Fibroblast of lung (primary cell): ENCODE measurements around the gene SIT1. TPM values are rescaled to one million over a fixed set of nuclear protein-coding genes. Genes with fewer than 3 reads are reported as not detected.

Source experiments
- DNase-seq, 2 donors: peaks; one replicate each; pipeline versions ENCODE4 v3.0.0 to v3.0.0-alpha.2; 2010; ENCODE audit warnings: low read depth in 2 of 2
- H2AFZ ChIP-seq: 2 replicates; pipeline ENCODE4 v1.5.1; 2012; ENCODE audit warnings: low read length, control low read depth, inconsistent platforms
- H3K27ac ChIP-seq: 2 replicates; pipeline ENCODE4 v1.5.1; 2011; ENCODE audit warnings: low read length, control low read depth; ENCODE audit not compliant: insufficient read depth
- H3K27me3 ChIP-seq: 2 replicates; pipeline ENCODE4 v1.5.1; 2011; ENCODE audit warnings: mild to moderate bottlenecking, low read length; ENCODE audit not compliant: control insufficient read depth, insufficient read depth
- H3K36me3 ChIP-seq: 2 replicates; pipeline ENCODE4 v1.5.1; 2011; ENCODE audit warnings: low read length; ENCODE audit not compliant: control insufficient read depth, insufficient read depth
- H3K4me1 ChIP-seq: 2 replicates; pipeline ENCODE4 v1.5.1; 2011; ENCODE audit warnings: low read length; ENCODE audit not compliant: control insufficient read depth, insufficient read depth; ENCODE audit errors: extremely low read depth
- H3K4me2 ChIP-seq: 2 replicates; pipeline ENCODE4 v1.5.1; 2011; ENCODE audit warnings: low read length, control low read depth; ENCODE audit not compliant: insufficient read depth; ENCODE audit errors: extremely low read depth
- H3K4me3 ChIP-seq, 4 experiments: fragments of 200-600 bp in 1 of 4; sonication (generic) in 1 of 4; replicated peaks in 1 of 4; 2 replicates each; pipeline ENCODE4 v1.5.1; 2011 to 2016; ENCODE audit warnings: low read length in 4 of 4, low read depth in 3 of 4, mild to moderate bottlenecking in 3 of 4, control low read depth in 2 of 4, inconsistent platforms in 1 of 4, mixed read lengths in 1 of 4; ENCODE audit not compliant: insufficient read depth in 1 of 4; ENCODE audit errors: control extremely low read depth in 1 of 4
- H3K79me2 ChIP-seq: 2 replicates; pipeline ENCODE4 v1.5.1; 2012; ENCODE audit warnings: mild to moderate bottlenecking, low read length, inconsistent platforms; ENCODE audit not compliant: control insufficient read depth, insufficient read depth
- H3K9ac ChIP-seq: 2 replicates; pipeline ENCODE4 v1.5.1; 2011; ENCODE audit warnings: mild to moderate bottlenecking, low read length, control low read depth; ENCODE audit not compliant: insufficient read depth
- H3K9me3 ChIP-seq: 2 replicates; pipeline ENCODE4 v1.5.1; 2012; ENCODE audit warnings: low read depth, low read length; ENCODE audit not compliant: control insufficient read depth, insufficient read depth
- H4K20me1 ChIP-seq: 2 replicates; pipeline ENCODE4 v1.5.1; 2011; ENCODE audit warnings: low read length; ENCODE audit not compliant: control insufficient read depth, insufficient read depth; ENCODE audit errors: extremely low read depth
- CTCF ChIP-seq, 2 donors: IDR thresholded peaks in 1 of 2; conservative IDR thresholded peaks in 1 of 2; 1 replicate in 1 of 2; 2 replicates in 1 of 2; pipeline ENCODE4 v1.5.1; 2011 to 2012; ENCODE audit warnings: low read length in 2 of 2, control low read depth in 1 of 2, inconsistent platforms in 1 of 2, low read depth in 1 of 2, mild to moderate bottlenecking in 1 of 2
- EZH2 ChIP-seq: IDR thresholded peaks from 2 replicates; pipeline ENCODE4 v1.5.1; 2012; ENCODE audit warnings: low read length, control low read depth, mild to moderate bottlenecking; ENCODE audit errors: missing control alignments
- polyA plus RNA-seq, 2 donors: library from polyadenylated mRNA; depleted of rRNA in 1 of 2; stranded (reverse) in 1 of 2; unstranded in 1 of 2; fragments of >200 nt; gene quantifications; 2 replicates each; pipeline ENCODE4 v1.2.1, GENCODE V29; 2011 to 2012; ENCODE audit warnings: missing spikeins in 1 of 2
- total RNA-seq: library from RNA; depleted of rRNA; stranded (reverse); fragments of >200 nt; gene quantifications from 2 replicates; pipeline ENCODE4 v1.2.1, GENCODE V29; 2014

The SIT1 gene
- total and polyA plus RNA-seq, 2 donors (not counting 1 experiment from before 2014, with no cell fraction given) = 0.17 TPM; not detected in 1

GRCh38 chr9:35685506-35685905 lies 34.8 kb upstream of the SIT1 start:
- H3K9ac ChIP-seq = no peak overlapping the region
- no peaks in the 10 kb centered on the region for H3K9me3 ChIP-seq
- H3K36me3 ChIP-seq = peaks cover 32% of the 10 kb centered on the region
- H3K79me2 ChIP-seq = peaks cover 52% of the 10 kb centered on the region
- peaks cover 40% of the 10 kb centered on the region for H3K4me1 ChIP-seq
- H3K27me3 ChIP-seq = no peaks in the 10 kb centered on the region
- H3K4me3 ChIP-seq = peak overlapping the region in 1 of 4 experiments; percentile 30
- peak overlapping the region; percentile 4 for H3K4me2 ChIP-seq
- no peak for DNase-seq
- peaks cover 2% of the 10 kb centered on the region for H4K20me1 ChIP-seq
- H3K27ac ChIP-seq = no peak overlapping the region
- TF ChIP-seq EZH2 (no peak), CTCF (conservative IDR thresholded peaks at IDR 0.05 in 1 of 2, IDR thresholded peaks at IDR 0.05 in 1 of 2; ENCODE audit: low read depth in 1 of 2, low read length in 2 of 2) (no peak)
- H2AFZ ChIP-seq = no peak overlapping the region

GRCh38 chr9:35684921-35685320 lies 34.2 kb upstream of the SIT1 start:
- Histone ChIP-seq H3K4me3 (peak overlapping the region in 1 of 4 experiments; percentile 30), H3K79me2 (peaks cover 52% of the 10 kb centered on the region), H3K4me2 (no peak overlapping the region), H2AFZ (no peak overlapping the region), H3K36me3 (peaks cover 32% of the 10 kb centered on the region), H4K20me1 (peaks cover 2% of the 10 kb centered on the region), H3K9me3 (no peaks in the 10 kb centered on the region), H3K4me1 (peaks cover 41% of the 10 kb centered on the region), H3K27me3 (no peaks in the 10 kb centered on the region), H3K9ac (no peak overlapping the region), H3K27ac (no peak overlapping the region)
- TF ChIP-seq CTCF (conservative IDR thresholded peaks at IDR 0.05 in 1 of 2, IDR thresholded peaks at IDR 0.05 in 1 of 2; ENCODE audit: low read depth in 1 of 2, low read length in 2 of 2) = no peak
- TF ChIP-seq EZH2 = no peak
- no peak for DNase-seq

- DNase-seq = no peak
- peaks cover 32% of the 10 kb centered on the region for H3K36me3 ChIP-seq
- H3K4me2 ChIP-seq = no peak overlapping the region
- no peaks in the 10 kb centered on the region for H3K27me3 ChIP-seq
- H3K4me1 ChIP-seq = peaks cover 44% of the 10 kb centered on the region
- peaks cover 2% of the 10 kb centered on the region for H4K20me1 ChIP-seq
- peaks cover 38% of the 10 kb centered on the region for H3K79me2 ChIP-seq
- H3K27ac ChIP-seq = no peak overlapping the region
- TF ChIP-seq EZH2 = no peak
- TF ChIP-seq CTCF (conservative IDR thresholded peaks at IDR 0.05 in 1 of 2, IDR thresholded peaks at IDR 0.05 in 1 of 2; ENCODE audit: low read depth in 1 of 2, low read length in 2 of 2) = no peak
- H3K9ac ChIP-seq = no peak overlapping the region
- no peak overlapping the region for H2AFZ ChIP-seq
- no peak overlapping the region for H3K4me3 ChIP-seq
- H3K9me3 ChIP-seq = no peaks in the 10 kb centered on the region
Observed at GRCh38 chr9:35683323-35683722, 32.6 kb upstream of the SIT1 start.
